ENCODE results near the gene PTTG1IP2. TPM values are rescaled to one million over a fixed set of nuclear protein-coding genes. Genes with fewer than 3 reads are reported as not detected.

PTTG1IP2 gene
- total RNA-seq, 1 donor from 2014 or later, result not detected

- peak; percentile 69 for ATAC-seq
Observed at GRCh38 chr7:90483251-90483650, 13.8 kb downstream of the PTTG1IP2 start.

GRCh38 chr7:90484706-90485105 is 15.3 kb downstream of the PTTG1IP2 start:
- no peak for ATAC-seq

- ATAC-seq, result no peak
Observed at GRCh38 chr7:90485734-90486316, 16.4 kb downstream of the PTTG1IP2 start.

GRCh38 chr7:90487808-90488207 is 18.4 kb downstream of the PTTG1IP2 start:
- ATAC-seq, result no peak

- no peak for ATAC-seq
Observed at GRCh38 chr7:90488220-90488619, 18.8 kb downstream of the PTTG1IP2 start.

GRCh38 chr7:90492250-90492649 is 22.8 kb downstream of the PTTG1IP2 start:
- ATAC-seq, result no peak

GRCh38 chr7:90495241-90495640 is 25.8 kb downstream of the PTTG1IP2 start:
- ATAC-seq, result no peak

GRCh38 chr7:90502539-90502938 is 33.1 kb downstream of the PTTG1IP2 start:
- no peak for ATAC-seq

- no peak for ATAC-seq
Observed at GRCh38 chr7:90503367-90503766, 33.9 kb downstream of the PTTG1IP2 start.

- no peak for ATAC-seq
Observed at GRCh38 chr7:90507692-90508091, 38.3 kb downstream of the PTTG1IP2 start.

GRCh38 chr7:90511776-90512175 is 42.3 kb downstream of the PTTG1IP2 start:
- ATAC-seq, result no peak

GRCh38 chr7:90512821-90513254 is 43.4 kb downstream of the PTTG1IP2 start:
- ATAC-seq, result no peak

GRCh38 chr7:90516257-90516656 is 46.8 kb downstream of the PTTG1IP2 start:
- no peak for ATAC-seq

- no peak for ATAC-seq
Observed at GRCh38 chr7:90518630-90519029, 49.2 kb downstream of the PTTG1IP2 start.

- ATAC-seq, result no peak
Observed at GRCh38 chr7:90520484-90520883, 51.0 kb downstream of the PTTG1IP2 start.

- peak; percentile 98 for ATAC-seq
Observed at GRCh38 chr7:90530263-90530662, 60.8 kb downstream of the PTTG1IP2 start.

GRCh38 chr7:90532231-90532929 is 62.9 kb downstream of the PTTG1IP2 start:
- no peak for ATAC-seq

- no peak for ATAC-seq
Observed at GRCh38 chr7:90536449-90536848, 67.0 kb downstream of the PTTG1IP2 start.

- ATAC-seq, result no peak
Observed at GRCh38 chr7:90538405-90538804, 69.0 kb downstream of the PTTG1IP2 start.

- no peak for ATAC-seq
Observed at GRCh38 chr7:90540406-90540805, 71.0 kb downstream of the PTTG1IP2 start.

- no peak for ATAC-seq
Observed at GRCh38 chr7:90551036-90551435, 81.6 kb downstream of the PTTG1IP2 start.

- no peak for ATAC-seq
Observed at GRCh38 chr7:90552521-90552920, 83.1 kb downstream of the PTTG1IP2 start.

GRCh38 chr7:90560730-90561129 is 91.3 kb downstream of the PTTG1IP2 start:
- no peak for ATAC-seq

Data from esophagus mucosa (tissue), 1 donor.